Thymus (tissue), 14 donors: Measurements from ENCODE around the gene H2BW1. TPM values are rescaled to one million over a fixed set of nuclear protein-coding genes. Genes with fewer than 3 reads are reported as not detected.
"Not testable (repeated sequence)": the region's sequence is repeated elsewhere in the genome, so short reads cannot be mapped to it uniquely, and the experiment has no call there.

ENCODE experiments used
- DNase-seq, 9 donors: peaks; one replicate each; pipeline ENCODE4 v3.0.0-alpha.2; 2013; ENCODE audit warnings: low spot score in 9 of 9, low read depth in 6 of 9, missing footprints in 1 of 9
- H3K27ac ChIP-seq, 2 donors: one replicate each; pipeline ENCODE4 v1.5.1; 2013; ENCODE audit warnings: control low read depth in 1 of 2, low read depth in 1 of 2, low read length in 1 of 2, mild to moderate bottlenecking in 1 of 2, moderate library complexity in 1 of 2
- H3K27me3 ChIP-seq, 2 donors: one replicate each; pipeline ENCODE4 v1.5.1; 2013; ENCODE audit warnings: low read length in 1 of 2; ENCODE audit not compliant: control insufficient read depth in 2 of 2, insufficient read depth in 1 of 2
- H3K36me3 ChIP-seq, 2 donors: one replicate each; pipeline ENCODE4 v1.5.1; 2013; ENCODE audit warnings: low read length in 1 of 2, mild to moderate bottlenecking in 1 of 2, moderate library complexity in 1 of 2; ENCODE audit not compliant: control insufficient read depth in 2 of 2, insufficient read depth in 2 of 2
- H3K4me1 ChIP-seq, 2 donors: one replicate each; pipeline ENCODE4 v1.5.1; 2013; ENCODE audit warnings: low read length in 2 of 2; ENCODE audit not compliant: control insufficient read depth in 2 of 2, insufficient read depth in 2 of 2
- H3K4me3 ChIP-seq, 2 donors: one replicate each; pipeline ENCODE4 v1.5.1; 2013; ENCODE audit warnings: low read length in 2 of 2, control low read depth in 1 of 2, mild to moderate bottlenecking in 1 of 2
- H3K9me3 ChIP-seq, 2 donors: one replicate each; pipeline ENCODE4 v1.5.1; 2013; ENCODE audit warnings: low read length in 1 of 2, mild to moderate bottlenecking in 1 of 2; ENCODE audit not compliant: control insufficient read depth in 2 of 2, insufficient read depth in 1 of 2
- WGBS: extraction: QIAGEN DNeasy Blood & Tissue Kit; methylation state at CpG from one replicate; pipeline ENCODE4 v1.1.7; 2013; 5-methylcytosine and 5-hydroxymethylcytosine counted together
- long read RNA-seq, 10 donors: transcript quantifications; one replicate each; lab custom pipeline, GENCODE V29; 2026
- polyA plus RNA-seq: library from polyadenylated mRNA; stranded (reverse); fragments of 200-250 nt; gene quantifications from one replicate; pipeline ENCODE4 v1.2.3, GENCODE V29; 2013
- total RNA-seq: library from RNA; stranded (reverse); fragments of 120-200 nt; gene quantifications from one replicate; pipeline ENCODE4 v1.2.4, GENCODE V29; 2013
- donor health status: healthy.

Gene H2BW1, protein sequence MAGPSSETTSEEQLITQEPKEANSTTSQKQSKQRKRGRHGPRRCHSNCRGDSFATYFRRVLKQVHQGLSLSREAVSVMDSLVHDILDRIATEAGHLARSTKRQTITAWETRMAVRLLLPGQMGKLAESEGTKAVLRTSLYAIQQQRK
- total RNA-seq = not detected
- not detected for polyA plus RNA-seq
- long read RNA-seq, donor 1 = 0 reads
- long read RNA-seq, donor 2 = 0 reads
- long read RNA-seq, donor 3 = 0 reads
- long read RNA-seq, donor 4 = 0 reads
- long read RNA-seq, donor 5 = 0 reads
- long read RNA-seq, donor 6 = 0 reads
- long read RNA-seq, donor 7 = 0 reads
- long read RNA-seq, donor 8 = 0 reads
- long read RNA-seq, donor 9 = 0 reads
- long read RNA-seq, donor 10 = 0 reads

GRCh38 chrX:104013606-104014005, at the start of gene H2BW1:
Gene H2BW1 (minus strand): TSS chrX:104013708. CDS start chrX:104013576, 132 bp downstream.
- Histone ChIP-seq H3K27ac (no peak within 1 kb of the TSS), H3K9me3 (no peaks in the 10 kb centered on the region), H3K4me1 (no peaks in the 10 kb centered on the region), H3K4me3 (no peak within 1 kb of the TSS), H3K36me3 (no peaks in the 10 kb centered on the region), H3K27me3 (no peaks in the 10 kb centered on the region)
- DNase-seq = no peak
- WGBS = 94% methylated on average over 20 of the region's 20 CpGs

- not testable (repeated sequence) for DNase-seq, H3K27ac ChIP-seq, H3K4me3 ChIP-seq, H3K36me3 ChIP-seq, H3K27me3 ChIP-seq, H3K4me1 ChIP-seq, H3K9me3 ChIP-seq
- WGBS = 97% methylated on average over 9 of the region's 18 CpGs
Measured at GRCh38 chrX:104062636-104063035, 49.1 kb upstream of the H2BW1 start.

DNA sequence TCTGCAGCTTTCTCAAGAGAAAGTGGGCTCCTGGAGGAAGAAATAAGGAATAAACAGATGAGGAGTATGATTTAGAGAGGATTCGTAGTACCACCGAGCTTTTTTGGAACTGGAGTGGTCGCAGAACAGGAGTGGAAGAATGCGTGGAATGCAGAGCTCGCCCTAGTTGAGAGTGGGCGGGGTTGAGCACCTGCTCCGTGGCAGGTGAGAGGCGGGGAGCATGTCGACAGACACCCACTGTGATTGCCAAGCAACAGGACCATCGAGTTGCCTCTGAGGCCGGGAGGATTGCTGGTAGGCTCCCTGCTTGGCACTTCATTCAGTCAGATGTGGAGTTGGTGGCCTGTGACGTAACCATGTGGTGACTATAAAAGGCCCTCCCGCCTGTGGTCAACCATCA, 41.4 kb upstream of the H2BW1 start:
- not testable (repeated sequence) for H3K27me3 ChIP-seq, H3K4me1 ChIP-seq, H3K27ac ChIP-seq, DNase-seq, H3K36me3 ChIP-seq, H3K4me3 ChIP-seq, H3K9me3 ChIP-seq
- WGBS = no CpG with 5 or more reads among the region's 13 CpGs

GRCh38 chrX:104047171-104047570, 33.7 kb upstream of the H2BW1 start:
- H3K36me3 ChIP-seq = no peaks in the 10 kb centered on the region
- no peak overlapping the region for H3K27ac ChIP-seq
- H3K27me3 ChIP-seq = no peaks in the 10 kb centered on the region
- WGBS = 97% methylated on average over 13 of the region's 13 CpGs
- H3K4me1 ChIP-seq = no peaks in the 10 kb centered on the region
- no peak overlapping the region for H3K4me3 ChIP-seq
- no peak for DNase-seq
- no peaks in the 10 kb centered on the region for H3K9me3 ChIP-seq

DNA sequence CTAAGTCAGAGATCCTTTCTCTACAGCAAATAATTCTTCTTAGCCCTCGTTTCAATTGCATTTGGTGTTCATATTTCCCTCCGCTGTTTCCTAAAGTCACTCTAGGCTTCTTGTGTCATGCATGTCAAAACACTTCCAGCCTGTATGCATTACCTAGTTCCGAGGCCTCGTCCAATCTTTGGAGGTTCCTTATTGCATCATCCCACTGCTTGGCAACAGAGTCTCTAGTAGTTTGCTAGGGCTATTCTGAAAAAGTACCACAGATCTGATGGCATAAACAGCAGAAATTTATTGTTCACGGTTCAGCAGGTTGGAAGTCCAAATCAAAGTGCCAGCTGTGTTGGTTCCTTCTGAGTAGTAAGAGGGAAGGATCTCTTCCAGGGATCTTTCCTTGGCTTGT, 32.1 kb upstream of the H2BW1 start:
- no peak overlapping the region for H3K27ac ChIP-seq
- no peak for DNase-seq
- 90% methylated on average over 5 of the region's 5 CpGs for WGBS

GRCh38 chrX:104041003-104041402, 27.5 kb upstream of the H2BW1 start:
- no peak overlapping the region for H3K27ac ChIP-seq
- WGBS = 92% methylated on average over 4 of the region's 4 CpGs
- H3K36me3 ChIP-seq = no peaks in the 10 kb centered on the region
- no peaks in the 10 kb centered on the region for H3K9me3 ChIP-seq
- no peaks in the 10 kb centered on the region for H3K4me1 ChIP-seq
- H3K27me3 ChIP-seq = no peaks in the 10 kb centered on the region
- H3K4me3 ChIP-seq = no peak overlapping the region
- DNase-seq = no peak

More for the DNA sequence above, 32.1 kb upstream of the H2BW1 start:
- Histone ChIP-seq H3K4me3 (no peak overlapping the region), H3K36me3 (no peaks in the 10 kb centered on the region), H3K27me3 (no peaks in the 10 kb centered on the region), H3K4me1 (no peaks in the 10 kb centered on the region), H3K9me3 (no peaks in the 10 kb centered on the region)

DNA sequence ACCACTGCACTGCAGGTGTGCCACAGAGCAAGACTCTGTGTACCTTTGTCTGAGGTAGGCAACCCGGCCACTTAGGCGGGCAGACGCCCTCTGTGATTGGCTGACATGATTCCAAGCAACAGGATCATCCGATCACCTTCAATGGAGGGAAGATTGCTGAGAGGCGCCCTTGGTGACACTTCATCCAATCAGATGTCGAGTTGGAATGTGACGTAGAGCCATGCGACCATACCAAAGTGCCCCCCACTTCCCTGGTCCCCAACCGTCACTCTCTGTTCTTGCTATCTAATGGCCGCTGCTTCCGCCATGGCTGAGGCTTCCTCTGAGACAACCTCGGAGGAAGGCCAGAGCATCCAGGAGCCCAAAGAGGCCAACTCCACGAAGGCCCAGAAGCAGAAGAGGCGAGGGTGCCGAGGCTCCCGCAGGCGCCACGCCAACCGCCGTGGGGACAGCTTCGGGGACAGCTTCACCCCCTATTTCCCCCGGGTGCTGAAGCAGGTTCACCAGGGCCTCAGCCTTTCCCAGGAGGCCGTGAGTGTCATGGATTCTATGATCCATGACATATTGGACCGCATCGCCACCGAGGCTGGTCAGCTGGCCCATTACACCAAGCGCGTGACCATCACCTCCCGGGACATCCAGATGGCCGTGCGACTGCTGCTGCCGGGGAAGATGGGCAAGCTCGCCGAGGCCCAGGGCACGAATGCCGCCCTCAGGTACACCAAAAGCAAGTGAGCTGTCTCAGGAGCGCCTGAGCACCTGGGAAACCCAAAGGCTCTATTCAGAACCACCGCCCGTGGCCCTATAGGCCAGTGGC, 26.4 kb upstream of the H2BW1 start, which contains the start of gene H2BW2:
TSS of gene H2BW2 (plus strand) at position 268 of the 817 bp plus-strand sequence. CDS start at position 307, 39 bp downstream.
- no peak for DNase-seq
- H3K36me3 ChIP-seq = no peaks in the 10 kb centered on the region
- no peaks in the 10 kb centered on the region for H3K9me3 ChIP-seq
- no peak within 1 kb of the TSS for H3K27ac ChIP-seq
- no peaks in the 10 kb centered on the region for H3K27me3 ChIP-seq
- H3K4me1 ChIP-seq = no peaks in the 10 kb centered on the region
- WGBS = 94% methylated on average over 39 of the region's 39 CpGs
- H3K4me3 ChIP-seq = no peak within 1 kb of the TSS

- WGBS = 93% methylated on average over 11 of the region's 11 CpGs
- no peak overlapping the region for H3K4me3 ChIP-seq
- H3K9me3 ChIP-seq = no peaks in the 10 kb centered on the region
- no peaks in the 10 kb centered on the region for H3K4me1 ChIP-seq
- no peak for DNase-seq
- no peaks in the 10 kb centered on the region for H3K36me3 ChIP-seq
- no peak overlapping the region for H3K27ac ChIP-seq
- H3K27me3 ChIP-seq = no peaks in the 10 kb centered on the region
Measured at GRCh38 chrX:104018126-104018525, 4.6 kb upstream of the H2BW1 start.

DNA sequence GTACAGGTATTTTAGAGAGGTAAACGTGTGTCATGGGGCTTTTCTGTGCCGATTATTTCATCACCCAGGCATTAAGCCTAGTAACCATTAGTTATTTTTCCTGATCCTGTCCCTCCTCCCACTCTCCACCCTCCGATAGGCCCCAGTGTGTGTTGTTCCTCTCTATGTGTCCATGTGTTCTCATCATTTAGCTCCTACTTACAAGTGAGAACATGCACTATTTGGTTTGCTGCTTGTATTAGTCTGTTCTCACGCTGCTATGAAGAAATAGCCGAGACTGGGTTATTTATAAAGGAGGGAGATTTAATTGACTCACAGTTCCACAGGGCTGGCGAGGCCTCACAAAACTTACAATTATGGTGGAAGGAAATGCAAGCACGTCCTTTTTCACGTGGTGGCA, 2.1 kb upstream of the H2BW1 start:
- 74% methylated on average over 8 of the region's 8 CpGs for WGBS
- not testable (repeated sequence) for DNase-seq, H3K27me3 ChIP-seq, H3K27ac ChIP-seq, H3K36me3 ChIP-seq, H3K9me3 ChIP-seq, H3K4me1 ChIP-seq, H3K4me3 ChIP-seq
